Activated T-cell treated with anti-CD3 and anti-CD28 coated beads, Interleukin-2, amount 50 U/mL, for 4 hours (primary cell): Measurements from ENCODE around the gene PLA2G15. TPM values are rescaled to one million over a fixed set of nuclear protein-coding genes. Genes with fewer than 3 reads are reported as not detected.

Source experiments
- ATAC-seq, 2 donors: fragments of 200-7000 bp; cut with Tn5 transposase; one replicate each; pipeline ENCODE4 v1.10.0; 2021
- DNase-seq: peaks from one replicate; pipeline ENCODE4 v3.0.0-alpha.2; 2020
- H3K27me3 Mint-ChIP-seq: one replicate; pipeline ENCODE4 v1.8.0; 2021; ENCODE audit warnings: low read depth, mixed read lengths
- H3K36me3 Mint-ChIP-seq: one replicate; pipeline ENCODE4 v1.8.0; 2022; ENCODE audit warnings: mixed read lengths; ENCODE audit not compliant: insufficient read depth
- H3K4me1 Mint-ChIP-seq: one replicate; pipeline ENCODE4 v1.8.0; 2021; ENCODE audit warnings: low read depth, mixed read lengths
- H3K4me3 Mint-ChIP-seq: one replicate; pipeline ENCODE4 v1.8.0; 2021; ENCODE audit warnings: mild to moderate bottlenecking, moderate library complexity, mixed read lengths
- H3K9me3 Mint-ChIP-seq: one replicate; pipeline ENCODE4 v1.8.0; 2021; ENCODE audit warnings: mixed read lengths
- total RNA-seq, 3 donors: library from RNA; stranded (reverse); gene quantifications; one replicate each; pipeline ENCODE4 v1.2.1, GENCODE V29; 2021

The PLA2G15 gene
- total RNA-seq, 3 donors from 2014 or later = 7.4 to 11.0 (median 7.9) TPM

DNA sequence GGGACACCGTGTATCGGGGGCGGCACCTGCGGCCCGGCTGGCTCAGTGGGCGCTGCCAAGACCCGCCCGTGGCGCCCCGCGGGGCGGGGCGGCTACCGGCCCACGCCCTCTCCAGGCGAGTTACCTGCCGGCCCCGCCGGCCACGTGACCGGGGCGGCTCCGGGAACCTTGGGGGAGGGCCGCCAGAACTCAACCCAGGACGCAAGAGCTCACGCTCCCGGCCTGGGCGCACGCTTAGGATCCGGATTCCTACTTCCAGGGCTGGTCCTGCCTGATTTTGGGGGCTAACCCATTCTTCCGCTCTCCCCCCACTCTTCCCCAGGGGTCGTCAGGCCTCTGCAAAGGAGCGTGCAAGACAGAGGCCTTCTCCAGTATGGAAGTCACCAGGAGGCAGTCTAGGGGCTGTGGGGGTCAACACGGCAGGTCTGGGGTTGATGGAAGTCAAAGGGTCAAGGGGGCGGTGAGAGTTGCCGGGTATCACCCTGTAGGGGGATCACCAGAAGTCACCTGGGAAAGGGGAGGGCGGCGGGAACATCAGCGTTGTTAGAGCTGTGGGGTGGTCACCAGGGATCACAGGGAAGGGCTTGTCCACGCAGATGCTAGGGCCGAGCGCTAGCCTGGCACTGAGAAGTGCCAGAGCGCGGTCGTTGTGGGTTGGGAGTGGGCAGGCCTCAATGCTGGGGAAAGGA, 8.9 kb upstream of the PLA2G15 start:
- Mint-ChIP-seq H3K9me3 (no peaks in the 10 kb centered on the region), H3K36me3 (no peaks in the 10 kb centered on the region), H3K4me3 (peak overlapping the region; percentile 90), H3K4me1 (peaks cover 30% of the 10 kb centered on the region), H3K27me3 (no peaks in the 10 kb centered on the region)
- DNase-seq (no peak), ATAC-seq (no peak)

DNA sequence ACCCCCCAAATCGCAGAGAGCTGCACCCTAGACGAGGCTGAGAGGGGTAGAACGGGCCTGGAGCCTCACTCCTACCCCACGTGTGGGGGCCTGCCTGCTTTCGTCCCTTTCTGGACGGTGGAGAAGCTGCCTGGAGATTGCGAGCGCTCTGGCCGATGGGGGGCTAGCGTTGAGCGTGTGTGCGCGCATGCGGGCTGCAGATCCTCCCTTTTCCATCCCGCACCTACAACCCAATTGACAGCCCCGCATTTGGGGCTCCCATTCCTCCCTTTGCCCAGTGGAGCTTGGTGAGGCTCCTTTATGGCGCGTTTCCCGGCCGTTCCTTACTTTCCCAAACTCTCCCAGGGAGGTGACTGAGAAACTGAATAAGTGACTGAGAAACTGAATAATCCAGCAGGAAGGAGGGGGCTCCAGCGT, 8.3 kb upstream of the PLA2G15 start:
- H3K4me1 Mint-ChIP-seq = peaks cover 30% of the 10 kb centered on the region
- DNase-seq = no peak
- peak; percentile 1 to 5 for ATAC-seq
- H3K27me3 Mint-ChIP-seq = no peaks in the 10 kb centered on the region
- H3K4me3 Mint-ChIP-seq = peak overlapping the region; percentile 90
- H3K36me3 Mint-ChIP-seq = no peaks in the 10 kb centered on the region
- H3K9me3 Mint-ChIP-seq = no peaks in the 10 kb centered on the region

DNA sequence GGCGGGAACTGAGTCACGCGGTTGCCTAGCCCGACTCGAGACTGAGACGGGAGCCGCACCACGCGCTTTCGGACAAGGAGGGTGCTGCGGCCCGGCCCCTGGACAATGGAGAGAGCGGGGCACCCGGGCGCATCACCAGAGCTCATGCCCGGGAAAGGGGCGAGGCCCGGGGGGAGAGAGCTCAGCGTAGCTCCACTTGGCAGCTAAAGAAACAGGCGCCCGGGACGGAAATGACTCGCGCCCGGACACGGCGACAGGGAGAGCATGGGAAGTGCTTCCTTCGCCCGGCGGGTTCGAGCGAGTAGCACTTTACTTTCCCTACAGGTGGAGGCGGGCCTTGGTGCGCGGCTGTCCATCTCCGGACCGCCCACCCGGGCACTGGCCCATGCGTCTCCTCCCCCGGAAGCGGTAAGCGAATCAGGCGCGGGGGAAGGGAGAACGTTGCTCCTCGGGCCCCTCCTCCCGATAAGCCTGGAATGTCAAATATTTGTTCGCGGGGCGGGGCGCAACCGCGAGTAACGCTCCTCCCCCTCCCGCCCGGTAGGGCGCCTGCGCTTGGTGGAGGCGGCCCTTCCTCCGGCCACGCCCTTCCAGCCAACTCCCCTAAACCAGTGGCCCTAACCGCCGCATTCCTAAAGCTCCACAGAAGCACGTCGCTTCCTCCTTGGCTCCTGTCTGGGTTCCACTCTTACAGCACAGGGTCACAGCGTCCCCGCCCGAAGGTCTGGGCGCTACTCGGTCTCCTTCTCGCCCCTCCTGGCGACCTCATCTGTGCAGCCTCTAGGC, 7.7 kb upstream of the PLA2G15 start:
- Mint-ChIP-seq H3K4me3 (peak overlapping the region; percentile 90), H3K9me3 (no peaks in the 10 kb centered on the region), H3K4me1 (peaks cover 30% of the 10 kb centered on the region), H3K36me3 (no peaks in the 10 kb centered on the region), H3K27me3 (no peaks in the 10 kb centered on the region)
- peak; percentile 75 to 82 for ATAC-seq
- peak; percentile 89 for DNase-seq

DNA sequence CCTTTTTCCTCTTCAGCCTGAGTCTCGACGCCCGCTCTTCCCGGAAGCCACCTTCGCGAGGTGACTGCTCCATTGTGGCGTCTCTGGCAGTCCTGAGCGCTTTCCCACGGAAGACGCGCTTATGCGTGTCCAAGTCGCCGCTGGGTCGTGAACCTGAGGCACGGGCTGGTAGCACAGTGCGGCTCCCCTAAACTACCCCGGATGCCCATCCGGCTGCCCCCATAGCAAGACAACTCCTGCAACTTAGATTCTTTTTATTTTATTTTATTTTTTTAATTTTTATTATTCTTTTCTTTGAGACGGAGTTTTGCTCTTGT, 7.2 kb upstream of the PLA2G15 start:
- DNase-seq = no peak
- Mint-ChIP-seq H3K9me3 (no peaks in the 10 kb centered on the region), H3K4me3 (peak overlapping the region; percentile 90), H3K27me3 (no peaks in the 10 kb centered on the region), H3K4me1 (peaks cover 30% of the 10 kb centered on the region), H3K36me3 (no peaks in the 10 kb centered on the region)
- ATAC-seq = peak in 1 of 2 donors; percentile 7

DNA sequence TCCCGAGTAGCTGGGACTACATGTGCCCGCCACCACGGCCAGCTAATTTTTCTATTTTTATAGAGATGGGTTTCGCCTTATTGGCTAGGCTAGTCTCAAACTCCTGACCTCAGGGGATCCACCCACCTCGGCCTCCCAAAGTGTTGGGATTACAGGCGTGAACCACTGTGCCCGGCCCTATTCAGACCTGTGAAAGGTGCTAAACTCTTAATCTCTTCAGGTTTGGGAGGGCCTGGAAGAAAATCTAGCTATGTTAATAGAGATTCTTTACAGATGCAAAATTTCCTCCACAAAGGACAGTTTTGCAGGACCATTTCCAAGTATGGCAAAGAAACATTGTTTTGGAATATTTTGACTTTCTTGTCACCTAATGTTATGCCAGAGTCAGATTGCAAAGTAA, 3.1 kb upstream of the PLA2G15 start:
- DNase-seq (no peak), ATAC-seq (no peak)
- Mint-ChIP-seq H3K36me3 (no peaks in the 10 kb centered on the region), H3K9me3 (no peaks in the 10 kb centered on the region), H3K27me3 (no peaks in the 10 kb centered on the region), H3K4me3 (no peak overlapping the region), H3K4me1 (peaks cover 30% of the 10 kb centered on the region)

DNA sequence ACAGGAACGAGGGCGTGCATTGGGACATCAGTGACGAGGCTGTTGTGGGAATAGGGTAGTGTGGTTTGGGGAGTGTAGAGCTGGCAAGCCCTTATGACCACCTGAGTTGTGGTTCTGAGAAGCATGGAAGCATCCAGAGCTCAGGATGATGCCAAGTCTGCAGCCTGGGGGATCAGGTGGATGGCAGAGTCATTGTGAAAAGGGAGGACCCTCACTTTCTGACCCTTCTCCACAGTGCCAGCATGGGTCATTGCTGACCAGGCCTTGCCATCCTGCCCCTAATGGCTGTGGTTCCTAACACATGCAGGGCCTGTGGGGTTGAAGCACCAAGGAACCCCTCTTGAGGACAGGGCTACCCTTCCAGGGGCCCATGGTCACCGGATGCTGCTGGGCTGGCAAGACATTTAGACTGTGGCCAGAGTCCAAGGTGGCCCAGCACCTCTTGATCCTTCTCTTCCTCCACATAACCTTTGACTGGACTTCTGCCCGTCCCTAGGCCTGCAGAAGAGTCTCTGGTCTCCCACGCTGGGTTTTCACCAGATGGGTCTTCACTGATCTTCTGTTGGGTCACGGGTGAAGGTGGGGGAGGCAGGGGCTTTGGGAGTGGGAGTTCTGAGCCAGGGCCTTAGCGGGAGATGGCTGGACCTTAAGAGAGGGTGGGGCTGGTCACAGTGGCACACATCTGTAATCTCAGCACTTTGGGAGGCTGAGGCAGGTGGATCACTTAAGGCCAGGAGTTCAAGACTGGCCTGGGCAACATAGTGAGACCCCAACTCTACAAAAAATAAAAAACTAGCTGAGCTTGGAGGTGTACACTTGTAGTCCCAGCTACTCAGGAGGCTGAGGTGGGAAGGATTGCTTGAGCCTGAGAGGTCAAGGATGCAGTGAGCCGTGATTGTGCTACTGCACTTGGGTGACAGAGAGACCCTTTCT, 2.0 kb upstream of the PLA2G15 start:
- H3K4me3 Mint-ChIP-seq = peak overlapping the region; percentile 87
- DNase-seq = no peak
- no peaks in the 10 kb centered on the region for H3K27me3 Mint-ChIP-seq
- H3K9me3 Mint-ChIP-seq = no peaks in the 10 kb centered on the region
- no peaks in the 10 kb centered on the region for H3K36me3 Mint-ChIP-seq
- ATAC-seq = no peak
- H3K4me1 Mint-ChIP-seq = peaks cover 25% of the 10 kb centered on the region

DNA sequence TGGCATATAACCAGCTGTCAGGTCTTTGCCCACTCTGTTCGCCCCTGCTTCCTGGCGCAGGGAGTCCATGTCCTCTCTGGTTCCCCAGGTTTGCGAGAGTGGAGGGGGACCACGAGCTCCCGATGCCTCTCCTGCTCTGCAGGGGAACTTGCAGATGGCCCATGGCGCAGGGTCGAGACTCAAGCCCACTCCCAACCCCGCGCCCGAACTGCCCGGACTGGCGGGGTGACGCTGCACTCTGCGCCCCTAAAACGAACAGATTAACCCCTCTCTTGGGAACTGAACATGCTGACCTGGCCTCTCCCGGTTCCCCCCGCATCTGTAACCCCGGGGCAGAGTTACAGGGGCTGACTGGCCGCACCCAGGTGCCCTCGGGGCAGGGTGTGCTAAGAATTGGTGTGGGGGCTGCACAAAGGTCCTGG, 681 bp upstream of the PLA2G15 start:
- Mint-ChIP-seq H3K4me3 (peak overlapping the region; percentile 87), H3K36me3 (peaks cover 3% of the 10 kb centered on the region), H3K9me3 (no peaks in the 10 kb centered on the region), H3K4me1 (peaks cover 20% of the 10 kb centered on the region), H3K27me3 (no peaks in the 10 kb centered on the region)
- ATAC-seq (peak in 1 of 2 donors; percentile 3), DNase-seq (no peak)

DNA sequence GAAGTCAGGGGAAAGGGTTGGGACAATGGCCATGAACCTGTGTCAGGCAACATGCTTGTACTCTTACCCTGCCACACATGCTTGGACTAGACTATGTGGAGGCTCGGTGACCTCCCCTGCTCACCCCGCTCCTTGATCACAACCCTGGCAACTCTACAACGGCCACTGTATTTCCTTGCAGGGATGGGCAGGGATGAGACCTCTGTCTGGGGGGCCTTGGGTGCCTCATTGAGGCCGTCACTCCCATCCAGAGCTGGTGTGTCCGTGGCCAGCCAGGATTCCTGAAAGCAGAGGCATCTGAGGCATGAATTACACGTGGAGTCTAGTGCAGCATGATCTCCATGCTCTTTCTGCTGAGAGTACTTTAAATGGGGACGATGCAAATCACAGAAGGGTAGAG, 948 bp downstream of the PLA2G15 start:
- H3K4me3 Mint-ChIP-seq = peak overlapping the region; percentile 87
- H3K9me3 Mint-ChIP-seq = no peaks in the 10 kb centered on the region
- peaks cover 7% of the 10 kb centered on the region for H3K36me3 Mint-ChIP-seq
- DNase-seq (no peak), ATAC-seq (no peak)
- peaks cover 18% of the 10 kb centered on the region for H3K4me1 Mint-ChIP-seq
- no peaks in the 10 kb centered on the region for H3K27me3 Mint-ChIP-seq

DNA sequence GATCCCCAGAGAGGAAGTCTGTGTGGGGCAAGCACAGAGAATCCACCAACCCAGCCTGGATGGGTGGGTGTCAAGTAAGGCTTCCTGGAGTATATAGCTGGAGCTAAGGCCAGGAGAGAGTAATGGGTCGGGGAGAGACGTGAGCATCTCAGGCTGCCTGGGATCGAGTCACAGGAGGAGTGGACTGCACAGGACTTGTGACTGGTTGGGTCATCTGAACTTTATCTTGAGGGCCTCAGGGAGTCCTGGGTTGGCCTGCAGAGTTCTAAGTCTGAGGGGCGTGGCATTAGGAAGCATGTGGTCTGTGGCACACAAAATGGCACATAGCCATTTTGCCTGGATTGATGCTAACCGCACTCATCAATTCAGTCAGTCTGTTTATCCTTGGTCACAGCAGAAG, 1.5 kb downstream of the PLA2G15 start:
- H3K27me3 Mint-ChIP-seq = no peaks in the 10 kb centered on the region
- H3K4me1 Mint-ChIP-seq = peaks cover 18% of the 10 kb centered on the region
- no peaks in the 10 kb centered on the region for H3K9me3 Mint-ChIP-seq
- DNase-seq (no peak), ATAC-seq (no peak)
- peaks cover 9% of the 10 kb centered on the region for H3K36me3 Mint-ChIP-seq
- peak overlapping the region; percentile 87 for H3K4me3 Mint-ChIP-seq

DNA sequence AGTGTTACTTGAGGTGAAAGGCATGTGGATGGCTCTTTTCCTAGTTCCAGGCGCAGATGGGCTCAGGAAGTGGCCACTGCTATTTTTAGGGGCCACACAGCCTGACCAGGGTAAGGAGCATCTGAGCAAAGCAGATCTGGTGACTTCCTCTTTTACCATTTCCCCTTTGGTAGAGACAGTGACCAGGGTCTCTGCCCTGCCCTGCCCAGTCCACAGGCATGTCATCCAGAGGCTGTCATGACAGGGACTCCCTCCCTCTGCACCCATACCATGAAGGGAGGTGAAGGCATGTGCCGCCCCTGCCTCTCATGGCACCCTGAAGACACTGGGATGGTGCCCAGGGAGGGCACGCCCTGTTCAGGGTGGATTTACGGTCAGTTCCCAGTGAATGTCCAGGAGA, 2.2 kb downstream of the PLA2G15 start:
- no peak for DNase-seq
- Mint-ChIP-seq H3K4me1 (peaks cover 19% of the 10 kb centered on the region), H3K4me3 (no peak overlapping the region), H3K27me3 (no peaks in the 10 kb centered on the region), H3K9me3 (no peaks in the 10 kb centered on the region), H3K36me3 (peaks cover 12% of the 10 kb centered on the region)
- ATAC-seq = no peak

DNA sequence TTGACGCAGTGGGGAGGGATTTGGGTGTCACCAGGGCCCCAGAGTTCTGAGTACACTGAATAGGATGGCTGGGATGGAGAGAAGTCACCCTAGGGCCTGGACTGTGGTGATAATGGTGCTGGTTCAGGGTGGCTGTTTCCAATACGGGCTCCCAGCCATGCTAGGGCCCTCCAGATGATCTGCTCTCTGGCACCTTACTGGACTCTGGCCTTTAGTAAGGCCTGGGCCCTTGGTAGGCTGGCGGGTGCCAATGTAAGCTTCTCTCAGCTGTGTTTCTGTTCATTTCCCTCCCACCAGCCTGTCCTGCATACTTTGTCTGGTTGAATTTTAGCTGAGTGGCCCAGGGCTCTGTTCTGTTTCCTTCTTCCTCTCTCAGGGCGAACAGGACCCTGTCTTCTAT, 2.8 kb downstream of the PLA2G15 start:
- ATAC-seq (no peak), DNase-seq (no peak)
- H3K4me3 Mint-ChIP-seq = no peak overlapping the region
- H3K9me3 Mint-ChIP-seq = no peaks in the 10 kb centered on the region
- H3K27me3 Mint-ChIP-seq = no peaks in the 10 kb centered on the region
- H3K4me1 Mint-ChIP-seq = peaks cover 19% of the 10 kb centered on the region
- peaks cover 12% of the 10 kb centered on the region for H3K36me3 Mint-ChIP-seq

DNA sequence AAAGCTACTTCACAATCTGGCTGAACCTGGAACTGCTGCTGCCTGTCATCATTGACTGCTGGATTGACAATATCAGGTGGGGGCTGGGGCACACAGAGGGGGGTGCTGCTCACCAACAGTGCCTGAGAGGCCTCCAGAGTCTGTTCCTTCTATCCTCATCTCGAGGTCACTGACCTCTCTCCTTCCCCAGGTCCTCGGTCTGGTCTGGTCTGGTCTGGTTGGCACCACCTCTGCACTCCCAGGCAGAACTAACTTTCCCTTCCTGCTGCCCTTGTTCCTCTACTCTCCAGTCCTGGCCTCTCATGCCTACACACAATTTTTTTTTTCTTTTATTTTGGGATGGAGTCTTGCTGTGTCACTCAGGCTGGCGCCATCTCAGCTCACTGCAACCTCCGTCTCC, 4.2 kb downstream of the PLA2G15 start:
- H3K4me3 Mint-ChIP-seq = no peak overlapping the region
- no peaks in the 10 kb centered on the region for H3K27me3 Mint-ChIP-seq
- no peaks in the 10 kb centered on the region for H3K9me3 Mint-ChIP-seq
- ATAC-seq (no peak), DNase-seq (no peak)
- peaks cover 19% of the 10 kb centered on the region for H3K4me1 Mint-ChIP-seq
- peaks cover 12% of the 10 kb centered on the region for H3K36me3 Mint-ChIP-seq

DNA sequence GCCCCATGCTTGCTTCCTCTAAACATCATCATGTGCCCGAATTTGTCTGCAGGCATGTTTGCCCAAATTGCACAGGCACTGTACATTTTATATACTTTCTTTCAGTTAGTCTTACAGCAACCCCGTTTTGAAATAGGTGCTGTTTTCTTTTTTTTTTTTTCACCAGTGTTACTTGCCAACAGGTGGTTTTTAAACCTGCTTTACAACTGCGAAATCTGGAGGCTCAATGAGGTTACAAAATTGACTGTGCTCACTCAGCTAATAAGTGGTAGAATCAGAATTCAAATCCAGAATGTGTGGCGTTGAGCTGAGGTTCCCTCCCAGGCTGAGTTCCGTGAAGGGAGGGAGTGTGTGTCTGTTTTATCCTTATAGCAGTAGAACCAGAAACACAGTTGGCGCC, 5.8 kb downstream of the PLA2G15 start:
- ATAC-seq (no peak), DNase-seq (no peak)
- Mint-ChIP-seq H3K9me3 (no peaks in the 10 kb centered on the region), H3K36me3 (peaks cover 12% of the 10 kb centered on the region), H3K27me3 (no peaks in the 10 kb centered on the region), H3K4me3 (no peak overlapping the region), H3K4me1 (peaks cover 10% of the 10 kb centered on the region)

DNA sequence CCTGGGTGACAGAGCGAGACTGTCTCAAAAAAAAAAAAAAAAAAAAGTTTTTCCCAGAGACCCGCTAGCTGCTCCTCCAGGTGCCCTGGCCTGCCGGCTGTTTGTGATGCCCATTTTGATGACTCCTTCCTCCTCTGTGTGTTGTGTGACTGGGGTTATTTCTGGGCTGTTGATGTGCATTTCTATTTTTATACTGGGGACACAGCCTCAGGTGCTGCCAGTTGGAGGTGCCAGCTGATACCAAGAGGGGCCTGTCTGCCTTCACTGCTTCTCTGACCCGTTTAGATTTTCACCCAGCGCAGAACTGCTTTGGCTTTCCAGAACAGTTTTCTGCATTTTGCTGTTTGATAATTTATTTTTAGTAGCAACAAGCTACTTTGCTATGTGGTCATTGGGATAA, 6.7 kb downstream of the PLA2G15 start:
- no peaks in the 10 kb centered on the region for H3K27me3 Mint-ChIP-seq
- no peaks in the 10 kb centered on the region for H3K9me3 Mint-ChIP-seq
- ATAC-seq (no peak), DNase-seq (no peak)
- H3K4me1 Mint-ChIP-seq = peaks cover 2% of the 10 kb centered on the region
- H3K36me3 Mint-ChIP-seq = peaks cover 14% of the 10 kb centered on the region
- H3K4me3 Mint-ChIP-seq = no peak overlapping the region
